T-cell (primary cell): ENCODE measurements around the gene RFPL1. TPM values are rescaled to one million over a fixed set of nuclear protein-coding genes. Genes with fewer than 3 reads are reported as not detected.

Experiments
- ATAC-seq, 4 experiments: fragments of 200-7000 bp in 3 of 4; fragments of 150-1000 bp in 1 of 4; cut with Tn5 transposase; replicated peaks in 1 of 4; 1 replicate in 3 of 4; 2 replicates in 1 of 4; pipeline ENCODE4 v1.10.0; 2021; ENCODE audit warnings: moderate library complexity in 3 of 4, mild to moderate bottlenecking in 2 of 4, moderate number of reproducible peaks in 1 of 4
- CTCF ChIA-PET, 2 donors: fragments of 300-600 bp; sonication (Branson Sonifier 250); formaldehyde crosslinking; loops; one replicate each; lab custom pipeline; 2022; ENCODE audit warnings: antibody characterized with exemption in 2 of 2; lab: Charles Lee
- POLR2A ChIA-PET, 2 donors: fragments of 300-600 bp; sonication (Branson Sonifier 250); formaldehyde crosslinking; loops; one replicate each; lab custom pipeline; 2022; ENCODE audit warnings: antibody characterized with exemption in 2 of 2; lab: Charles Lee
- DNase-seq, 35 experiments: peaks; one replicate each; pipeline versions ENCODE4 v3.0.0 to v3.0.0-alpha.2; 2013 to 2023
- H3K27ac ChIP-seq: one replicate; pipeline ENCODE4 v1.5.1; 2013; ENCODE audit warnings: low read length
- H3K27me3 ChIP-seq, 2 experiments: replicated peaks in 1 of 2; 1 replicate in 1 of 2; 2 replicates in 1 of 2; pipeline versions ENCODE4 v1.6.1 to v1.7.0; 2013; ENCODE audit warnings: low read length in 1 of 2, mixed read lengths in 1 of 2; ENCODE audit not compliant: control insufficient read depth in 2 of 2, insufficient read depth in 2 of 2; ENCODE audit errors: extremely low read depth in 1 of 2
- H3K36me3 ChIP-seq, 2 donors: 1 replicate in 1 of 2; 2 replicates in 1 of 2; pipeline versions ENCODE4 v1.6.1 to v1.7.0; 2013; ENCODE audit warnings: low read length in 1 of 2; ENCODE audit not compliant: control insufficient read depth in 2 of 2, insufficient read depth in 1 of 2; ENCODE audit errors: extremely low read depth in 1 of 2
- H3K4me1 ChIP-seq, 2 experiments: 1 replicate in 1 of 2; 2 replicates in 1 of 2; pipeline versions ENCODE4 v1.6.1 to v1.7.0; 2013; ENCODE audit warnings: low read length in 2 of 2, mixed read lengths in 1 of 2; ENCODE audit not compliant: insufficient read depth in 2 of 2, control insufficient read depth in 1 of 2; ENCODE audit errors: extremely low read depth in 1 of 2
- H3K4me3 ChIP-seq, 2 donors: 1 replicate in 1 of 2; 2 replicates in 1 of 2; pipeline versions ENCODE4 v1.5.1 to v1.7.0; 2013; ENCODE audit warnings: mild to moderate bottlenecking in 2 of 2, low read length in 1 of 2, moderate library complexity in 1 of 2; ENCODE audit not compliant: control insufficient read depth in 1 of 2; ENCODE audit errors: extremely low read depth in 1 of 2
- H3K9me3 ChIP-seq: 2 replicates; pipeline ENCODE4 v1.7.0; 2013
- H3K27ac Mint-ChIP-seq, 2 donors: one replicate each; pipeline ENCODE4 v1.8.0; 2020 to 2021; ENCODE audit warnings: mild to moderate bottlenecking in 2 of 2, mixed read lengths in 2 of 2
- H3K27me3 Mint-ChIP-seq, 2 donors: one replicate each; pipeline ENCODE4 v1.8.0; 2021 to 2022; ENCODE audit warnings: mixed read lengths in 2 of 2
- H3K36me3 Mint-ChIP-seq: one replicate; pipeline ENCODE4 v1.8.0; 2021; ENCODE audit warnings: mixed read lengths
- H3K4me1 Mint-ChIP-seq, 3 donors: one replicate each; pipeline ENCODE4 v1.8.0; 2020 to 2022; ENCODE audit warnings: mixed read lengths in 3 of 3, mild to moderate bottlenecking in 1 of 3
- H3K4me3 Mint-ChIP-seq, 3 donors: one replicate each; pipeline ENCODE4 v1.8.0; 2020 to 2022; ENCODE audit warnings: mild to moderate bottlenecking in 3 of 3, mixed read lengths in 3 of 3, moderate library complexity in 3 of 3
- H3K9me3 Mint-ChIP-seq, 3 donors: one replicate each; pipeline ENCODE4 v1.8.0; 2020 to 2022; ENCODE audit warnings: mixed read lengths in 3 of 3
- WGBS: methylation state at CpG from one replicate; pipeline ENCODE4 v1.1.5; 2013; ENCODE audit warnings: missing lambda C conversion rate; ENCODE audit not compliant: insufficient coverage; 5-methylcytosine and 5-hydroxymethylcytosine counted together
- total RNA-seq, 35 experiments: library from RNA in 6 of 35; stranded (reverse) in 6 of 35; fragments of 120-200 nt in 1 of 35; gene quantifications; one replicate each; pipeline versions ENCODE4 v1.2.1 to v1.2.4 and lab custom pipeline; 2013 to 2026

Gene RFPL1
- total RNA-seq, 5 donors from 2014 or later (not counting 1 experiment from before 2014, with no cell fraction given), result 0.22 TPM; not detected in 4

DNA sequence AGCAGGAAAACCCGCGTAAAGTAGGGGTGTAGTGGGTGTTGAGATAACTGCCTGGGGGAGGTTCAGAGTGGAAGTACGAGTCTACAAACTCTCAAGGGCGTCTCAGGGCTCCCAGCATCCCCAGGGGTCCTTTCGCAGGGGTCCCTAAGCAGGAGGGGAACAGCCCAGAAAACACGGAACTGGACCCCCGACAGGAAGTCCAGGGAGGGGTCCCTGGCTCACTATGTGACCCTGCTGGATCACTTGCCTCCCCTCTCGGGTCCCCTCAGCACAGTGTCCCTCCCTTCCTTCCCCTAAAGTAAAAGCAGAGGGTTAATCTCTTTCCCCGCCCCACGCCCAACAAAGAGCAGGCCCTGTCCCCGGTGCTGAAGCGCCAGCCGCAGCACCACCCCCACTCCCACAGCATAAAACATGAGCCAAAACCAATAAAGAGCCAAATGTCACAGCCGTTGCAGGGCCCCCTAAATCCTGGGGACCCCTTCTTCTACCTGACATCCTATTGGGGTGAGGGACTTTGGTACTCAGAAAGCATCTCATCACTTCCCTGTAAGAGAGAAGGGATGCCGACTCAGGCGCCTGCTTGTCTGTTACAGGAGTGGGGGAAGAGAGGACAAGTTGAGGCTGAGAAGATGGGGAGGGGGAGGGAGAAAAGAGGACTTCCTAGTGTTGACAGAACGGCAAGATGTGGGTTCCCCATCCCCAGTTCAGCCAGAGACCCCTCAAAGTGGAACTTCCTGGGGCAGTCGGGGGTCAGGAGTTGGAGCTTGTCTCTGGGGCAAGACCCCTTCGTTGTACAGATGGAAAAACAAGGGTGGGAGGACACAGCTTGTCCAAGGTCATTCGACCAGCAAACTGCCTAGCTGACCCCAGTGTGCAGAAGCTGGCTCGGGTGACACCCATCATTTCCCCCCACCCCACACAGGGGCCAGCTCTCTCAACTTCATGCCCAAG lies 40.2 kb downstream of the RFPL1 start:
- H3K27ac ChIP-seq, result no peak overlapping the region
- H3K4me3 Mint-ChIP-seq, result peak overlapping the region in 1 of 3 donors; percentile 54
- WGBS, result 24% methylated on average over 15 of the region's 21 CpGs
- H3K27ac Mint-ChIP-seq, result no peak overlapping the region
- no peaks in the 10 kb centered on the region for H3K9me3 Mint-ChIP-seq
- H3K4me1 ChIP-seq, result peaks cover 0 to 26% of the 10 kb centered on the region in 2 experiments
- DNase-seq (peak in 27 of 35 experiments; percentile 10 to 51 (median 29)), ATAC-seq (peak in 2 of 4 experiments; percentile 38 to 67)
- CTCF ChIA-PET, result no interaction called here
- no peaks in the 10 kb centered on the region for H3K36me3 ChIP-seq
- POLR2A ChIA-PET, result no interaction called here
- H3K27me3 ChIP-seq, result peaks cover 4 to 62% of the 10 kb centered on the region in 2 experiments
- H3K36me3 Mint-ChIP-seq, result no peaks in the 10 kb centered on the region
- peaks cover 48 to 68% of the 10 kb centered on the region in 2 donors for H3K27me3 Mint-ChIP-seq
- H3K4me3 ChIP-seq, result no peak overlapping the region
- peaks cover 19 to 22% (median 20%) of the 10 kb centered on the region in 3 donors for H3K4me1 Mint-ChIP-seq
- H3K9me3 ChIP-seq, result no peaks in the 10 kb centered on the region

GRCh38 chr22:29479417-29480261 lies 41.3 kb downstream of the RFPL1 start, which contains the start of gene NEFH:
Gene NEFH, plus strand, starts transcription at chr22:29480218. Its CDS starts 45 bp downstream, at chr22:29480263.
- WGBS, result 14% methylated on average over 47 of the region's 48 CpGs
- peaks cover 19 to 22% (median 20%) of the 10 kb centered on the region in 3 donors for H3K4me1 Mint-ChIP-seq

DNA sequence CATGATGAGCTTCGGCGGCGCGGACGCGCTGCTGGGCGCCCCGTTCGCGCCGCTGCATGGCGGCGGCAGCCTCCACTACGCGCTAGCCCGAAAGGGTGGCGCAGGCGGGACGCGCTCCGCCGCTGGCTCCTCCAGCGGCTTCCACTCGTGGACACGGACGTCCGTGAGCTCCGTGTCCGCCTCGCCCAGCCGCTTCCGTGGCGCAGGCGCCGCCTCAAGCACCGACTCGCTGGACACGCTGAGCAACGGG lies 41.8 kb downstream of the RFPL1 start:
- Histone ChIP-seq H3K27me3 (peaks cover 4 to 62% of the 10 kb centered on the region in 2 experiments), H3K4me1 (peaks cover 0 to 26% of the 10 kb centered on the region in 2 experiments), H3K27ac (no peak overlapping the region), H3K36me3 (no peaks in the 10 kb centered on the region), H3K4me3 (peak overlapping the region in 1 of 2 donors; percentile 59), H3K9me3 (no peaks in the 10 kb centered on the region)
- Mint-ChIP-seq H3K9me3 (no peaks in the 10 kb centered on the region), H3K27ac (no peak overlapping the region), H3K36me3 (no peaks in the 10 kb centered on the region), H3K27me3 (peaks cover 44 to 59% of the 10 kb centered on the region in 2 donors), H3K4me1 (peaks cover 19 to 22% (median 20%) of the 10 kb centered on the region in 3 donors), H3K4me3 (no peak overlapping the region)
- CTCF ChIA-PET, result no interaction called here
- WGBS, result 14% methylated on average over 39 of the region's 39 CpGs
- DNase-seq (no peak), ATAC-seq (no peak)
- POLR2A ChIA-PET, result interaction anchor here in 1 of 2 donors (0.6 kb wide), 1 partner anchor 1382 kb away, joined by 4 read pairs; no protein-coding TSS in a partner anchor

More at GRCh38 chr22:29479417-29480261, 41.3 kb downstream of the RFPL1 start, which contains the start of gene NEFH:
- ChIA-PET POLR2A (interaction anchor here in 1 of 2 donors (0.6 kb wide), 1 partner anchor 1383 kb away, joined by 4 read pairs; no protein-coding TSS in a partner anchor), CTCF (no interaction called here)
- DNase-seq, result no peak
- Mint-ChIP-seq H3K4me3 (peak within 1 kb of the TSS in 2 of 3 donors; percentile 63 to 68), H3K27me3 (peaks cover 44 to 60% of the 10 kb centered on the region in 2 donors), H3K27ac (no peak within 1 kb of the TSS), H3K9me3 (no peaks in the 10 kb centered on the region), H3K36me3 (no peaks in the 10 kb centered on the region)
- ATAC-seq, result no peak
- Histone ChIP-seq H3K4me3 (peak within 1 kb of the TSS; percentile 32 to 59), H3K4me1 (peaks cover 0 to 26% of the 10 kb centered on the region in 2 experiments), H3K27ac (no peak within 1 kb of the TSS), H3K9me3 (no peaks in the 10 kb centered on the region), H3K36me3 (no peaks in the 10 kb centered on the region), H3K27me3 (peaks cover 4 to 62% of the 10 kb centered on the region in 2 experiments)

GRCh38 chr22:29480512-29481264 lies 42.3 kb downstream of the RFPL1 start:
- H3K4me1 ChIP-seq, result peaks cover 0 to 26% of the 10 kb centered on the region in 2 experiments
- Mint-ChIP-seq H3K27ac (no peak overlapping the region), H3K9me3 (no peaks in the 10 kb centered on the region), H3K27me3 (peaks cover 41 to 54% of the 10 kb centered on the region in 2 donors), H3K4me3 (peak overlapping the region in 1 of 3 donors; percentile 68), H3K4me1 (peaks cover 19 to 22% (median 20%) of the 10 kb centered on the region in 3 donors), H3K36me3 (no peaks in the 10 kb centered on the region)
- H3K36me3 ChIP-seq, result no peaks in the 10 kb centered on the region
- peak overlapping the region; percentile 32 to 59 for H3K4me3 ChIP-seq
- peaks cover 4 to 58% of the 10 kb centered on the region in 2 experiments for H3K27me3 ChIP-seq
- H3K27ac ChIP-seq, result no peak overlapping the region
- no peaks in the 10 kb centered on the region for H3K9me3 ChIP-seq
- ATAC-seq (peak; percentile 49 to 75 (median 72)), DNase-seq (peak in 18 of 35 experiments; percentile 3 to 65 (median 10))
- 22% methylated on average over 107 of the region's 107 CpGs for WGBS
- CTCF ChIA-PET, result no interaction called here
- POLR2A ChIA-PET, result interaction anchor here (0.6 kb wide), 2 partner anchors 113 to 1382 kb away, joined by 4 read pairs; no protein-coding TSS in a partner anchor

- Histone ChIP-seq H3K27ac (no peak overlapping the region), H3K27me3 (peaks cover 4 to 58% of the 10 kb centered on the region in 2 experiments), H3K9me3 (no peaks in the 10 kb centered on the region), H3K36me3 (no peaks in the 10 kb centered on the region), H3K4me3 (peak overlapping the region; percentile 32 to 45), H3K4me1 (peaks cover 0 to 26% of the 10 kb centered on the region in 2 experiments)
- H3K27me3 Mint-ChIP-seq, result peaks cover 34 to 51% of the 10 kb centered on the region in 2 donors
- 22% methylated on average over 13 of the region's 15 CpGs for WGBS
- H3K9me3 Mint-ChIP-seq, result no peaks in the 10 kb centered on the region
- peak overlapping the region; percentile 44 to 68 (median 62) for H3K4me3 Mint-ChIP-seq
- DNase-seq (no peak), ATAC-seq (no peak)
- H3K36me3 Mint-ChIP-seq, result no peaks in the 10 kb centered on the region
- ChIA-PET POLR2A (no interaction called here), CTCF (no interaction called here)
- H3K27ac Mint-ChIP-seq, result no peak overlapping the region
- H3K4me1 Mint-ChIP-seq, result peaks cover 19 to 22% (median 20%) of the 10 kb centered on the region in 3 donors
Observed at GRCh38 chr22:29481265-29482000, 43.0 kb downstream of the RFPL1 start.
